Transverse colon (tissue), 4 donors: ENCODE measurements around the gene ARHGEF16.

Experiments used
- CTCF ChIP-seq, 5 experiments: fragments of 200-600 bp in 3 of 5; fragments of 450-650 bp in 2 of 5; sonication (generic) in 3 of 5; IDR thresholded peaks; 1 replicate in 2 of 5; 2 replicates in 3 of 5; pipeline ENCODE4 v1.5.1; 2016 to 2017; ENCODE audit warnings: antibody characterized with exemption in 5 of 5, inconsistent platforms in 3 of 5, mild to moderate bottlenecking in 2 of 5, moderate library complexity in 1 of 5
- EP300 ChIP-seq: sonication (generic); formaldehyde crosslinking; IDR thresholded peaks from one replicate; pipeline ENCODE4 v1.6.1; 2017; ENCODE audit warnings: antibody characterized with exemption, low read depth
- POLR2A ChIP-seq: fragments of 450-650 bp; IDR thresholded peaks from one replicate; pipeline ENCODE4 v1.6.1; 2016; ENCODE audit warnings: antibody characterized with exemption, mild to moderate bottlenecking, moderate library complexity
- POLR2AphosphoS5 ChIP-seq, 3 donors: sonication (generic); formaldehyde crosslinking; IDR thresholded peaks; one replicate each; pipeline ENCODE4 v1.6.1; 2016; ENCODE audit warnings: antibody characterized with exemption in 3 of 3

GRCh38 chr1:3521426-3521825, 67.0 kb downstream of the ARHGEF16 start:
- TF ChIP-seq POLR2A = no peak
- TF ChIP-seq CTCF (IDR thresholded peaks at IDR 0.05) = no peak
- no peak for TF ChIP-seq POLR2AphosphoS5 (IDR thresholded peaks at IDR 0.05)
- TF ChIP-seq EP300 = no peak
